ENCODE results near the gene USP5.

DNA sequence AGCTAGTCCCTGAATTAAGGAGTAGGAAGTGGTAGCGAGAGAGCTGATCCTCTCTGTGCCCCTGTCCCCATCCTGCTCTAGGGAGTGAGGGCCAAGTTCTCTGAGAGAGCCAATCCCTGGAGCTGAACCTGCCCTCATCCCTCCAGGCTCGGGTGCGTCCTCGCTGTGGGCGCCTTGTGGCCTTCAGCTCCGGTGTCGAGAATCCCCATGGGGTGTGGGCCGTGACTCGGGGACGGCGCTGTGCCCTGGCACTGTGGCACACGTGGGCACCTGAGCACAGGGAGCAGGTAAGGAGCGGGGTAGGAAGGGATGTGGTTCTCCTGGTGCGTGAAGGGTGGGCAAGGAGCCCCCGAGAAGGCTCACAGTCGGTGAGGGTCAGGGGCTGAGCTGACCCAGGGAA lies 13.1 kb upstream of the USP5 start:
- TF ChIP-seq, protein P1, sequence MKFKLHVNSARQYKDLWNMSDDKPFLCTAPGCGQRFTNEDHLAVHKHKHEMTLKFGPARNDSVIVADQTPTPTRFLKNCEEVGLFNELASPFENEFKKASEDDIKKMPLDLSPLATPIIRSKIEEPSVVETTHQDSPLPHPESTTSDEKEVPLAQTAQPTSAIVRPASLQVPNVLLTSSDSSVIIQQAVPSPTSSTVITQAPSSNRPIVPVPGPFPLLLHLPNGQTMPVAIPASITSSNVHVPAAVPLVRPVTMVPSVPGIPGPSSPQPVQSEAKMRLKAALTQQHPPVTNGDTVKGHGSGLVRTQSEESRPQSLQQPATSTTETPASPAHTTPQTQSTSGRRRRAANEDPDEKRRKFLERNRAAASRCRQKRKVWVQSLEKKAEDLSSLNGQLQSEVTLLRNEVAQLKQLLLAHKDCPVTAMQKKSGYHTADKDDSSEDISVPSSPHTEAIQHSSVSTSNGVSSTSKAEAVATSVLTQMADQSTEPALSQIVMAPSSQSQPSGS (IDR thresholded peaks at IDR 0.05; ENCODE audit: low read length): no peak
- TF ChIP-seq CREB1 (IDR thresholded peaks at IDR 0.05) (no peak), POLR2A (IDR thresholded peaks at IDR 0.05; ENCODE audit: control extremely low read depth in 1 of 2, low read depth in 2 of 2, low read length in 2 of 2) (no peak), JUN (IDR thresholded peaks at IDR 0.05; ENCODE audit: low read depth, low read length) (no peak), RFX5 (IDR thresholded peaks at IDR 0.05; ENCODE audit: borderline replicate concordance, low read depth, low read length) (no peak), POLR2AphosphoS5 (IDR thresholded peaks at IDR 0.05; ENCODE audit: low read depth, low read length) (no peak), TAF1 (IDR thresholded peaks at IDR 0.05; ENCODE audit: low read depth, low read length) (no peak), FOSL1 (IDR thresholded peaks at IDR 0.05; ENCODE audit: insufficient read depth, low read depth, low read length) (no peak)
- TF ChIP-seq, protein P2, sequence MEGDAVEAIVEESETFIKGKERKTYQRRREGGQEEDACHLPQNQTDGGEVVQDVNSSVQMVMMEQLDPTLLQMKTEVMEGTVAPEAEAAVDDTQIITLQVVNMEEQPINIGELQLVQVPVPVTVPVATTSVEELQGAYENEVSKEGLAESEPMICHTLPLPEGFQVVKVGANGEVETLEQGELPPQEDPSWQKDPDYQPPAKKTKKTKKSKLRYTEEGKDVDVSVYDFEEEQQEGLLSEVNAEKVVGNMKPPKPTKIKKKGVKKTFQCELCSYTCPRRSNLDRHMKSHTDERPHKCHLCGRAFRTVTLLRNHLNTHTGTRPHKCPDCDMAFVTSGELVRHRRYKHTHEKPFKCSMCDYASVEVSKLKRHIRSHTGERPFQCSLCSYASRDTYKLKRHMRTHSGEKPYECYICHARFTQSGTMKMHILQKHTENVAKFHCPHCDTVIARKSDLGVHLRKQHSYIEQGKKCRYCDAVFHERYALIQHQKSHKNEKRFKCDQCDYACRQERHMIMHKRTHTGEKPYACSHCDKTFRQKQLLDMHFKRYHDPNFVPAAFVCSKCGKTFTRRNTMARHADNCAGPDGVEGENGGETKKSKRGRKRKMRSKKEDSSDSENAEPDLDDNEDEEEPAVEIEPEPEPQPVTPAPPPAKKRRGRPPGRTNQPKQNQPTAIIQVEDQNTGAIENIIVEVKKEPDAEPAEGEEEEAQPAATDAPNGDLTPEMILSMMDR (IDR thresholded peaks at IDR 0.05; ENCODE audit: control extremely low read depth in 1 of 3, insufficient read depth in 1 of 3, low read depth in 1 of 3, low read length in 3 of 3): no peak

Measured in H1 (cell line).